ENCODE results near the gene SLC4A1. TPM values are rescaled to one million over a fixed set of nuclear protein-coding genes. Genes with fewer than 3 reads are reported as not detected.

SLC4A1 gene
- total RNA-seq, 4 donors from 2014 or later = 0.16 to 1.2 (median 0.56) TPM

GRCh38 chr17:44221084-44221861 lies 46.7 kb downstream of the SLC4A1 start:
- DNase-seq (ENCODE audit: low spot score) (no peak), ATAC-seq (ENCODE audit: low FRiP score) (no peak)
- TF ChIP-seq, protein P1, sequence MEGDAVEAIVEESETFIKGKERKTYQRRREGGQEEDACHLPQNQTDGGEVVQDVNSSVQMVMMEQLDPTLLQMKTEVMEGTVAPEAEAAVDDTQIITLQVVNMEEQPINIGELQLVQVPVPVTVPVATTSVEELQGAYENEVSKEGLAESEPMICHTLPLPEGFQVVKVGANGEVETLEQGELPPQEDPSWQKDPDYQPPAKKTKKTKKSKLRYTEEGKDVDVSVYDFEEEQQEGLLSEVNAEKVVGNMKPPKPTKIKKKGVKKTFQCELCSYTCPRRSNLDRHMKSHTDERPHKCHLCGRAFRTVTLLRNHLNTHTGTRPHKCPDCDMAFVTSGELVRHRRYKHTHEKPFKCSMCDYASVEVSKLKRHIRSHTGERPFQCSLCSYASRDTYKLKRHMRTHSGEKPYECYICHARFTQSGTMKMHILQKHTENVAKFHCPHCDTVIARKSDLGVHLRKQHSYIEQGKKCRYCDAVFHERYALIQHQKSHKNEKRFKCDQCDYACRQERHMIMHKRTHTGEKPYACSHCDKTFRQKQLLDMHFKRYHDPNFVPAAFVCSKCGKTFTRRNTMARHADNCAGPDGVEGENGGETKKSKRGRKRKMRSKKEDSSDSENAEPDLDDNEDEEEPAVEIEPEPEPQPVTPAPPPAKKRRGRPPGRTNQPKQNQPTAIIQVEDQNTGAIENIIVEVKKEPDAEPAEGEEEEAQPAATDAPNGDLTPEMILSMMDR (IDR thresholded peaks at IDR 0.05) = no peak

GRCh38 chr17:44220213-44221083 lies 47.5 kb downstream of the SLC4A1 start:
- ATAC-seq (ENCODE audit: low FRiP score) = peak; percentile 9
- DNase-seq (ENCODE audit: low spot score) = no peak
- TF ChIP-seq, protein P1 (IDR thresholded peaks at IDR 0.05) = no peak

DNA sequence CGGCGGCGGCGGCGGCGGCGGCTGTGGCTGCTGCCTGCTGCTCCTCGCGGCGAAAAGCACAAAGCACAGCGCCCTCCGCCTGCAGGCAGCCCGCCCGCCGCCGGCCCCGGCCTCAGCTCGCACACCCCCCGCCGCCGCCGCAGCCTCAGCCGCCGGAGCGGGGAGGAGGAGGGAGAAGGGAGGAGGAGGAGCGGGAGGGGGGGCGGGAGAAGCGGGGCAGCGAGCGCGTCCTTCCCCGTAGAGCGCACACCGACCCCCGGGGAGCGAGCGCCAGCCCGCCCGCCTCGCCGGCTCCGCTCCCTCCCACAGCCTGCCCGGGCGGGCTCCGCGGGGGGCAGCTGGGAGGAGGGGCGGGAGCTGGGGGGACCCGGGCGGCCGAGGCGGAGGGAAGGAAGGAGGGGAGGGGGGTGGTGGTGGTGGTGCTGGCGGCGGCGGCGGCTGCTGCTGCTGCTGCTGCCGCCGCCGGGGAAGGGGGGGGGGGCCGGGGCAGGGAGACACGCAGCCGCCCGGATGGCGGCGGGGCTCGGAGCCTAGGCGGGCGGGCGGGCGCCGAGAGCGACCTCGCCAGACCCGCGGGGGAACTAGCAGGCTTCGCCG lies 48.2 kb downstream of the SLC4A1 start, which contains the start of gene UBTF:
UBTF (minus strand) TSS at position 60 of the 597 bp plus-strand sequence. CDS start 1,446 bp downstream, outside the sequence.
- peak; percentile 0 for ATAC-seq (ENCODE audit: low FRiP score)
- TF ChIP-seq, protein P1 (IDR thresholded peaks at IDR 0.05) = no peak
- no peak for DNase-seq (ENCODE audit: low spot score)

GRCh38 chr17:44219108-44219615 lies 48.8 kb downstream of the SLC4A1 start:
- DNase-seq (ENCODE audit: low spot score) (no peak), ATAC-seq (ENCODE audit: low FRiP score) (peak; percentile 59)
- TF ChIP-seq, protein P1 (IDR thresholded peaks at IDR 0.05) = peak in 2 of 3 donors; percentile 22 to 32

- DNase-seq (ENCODE audit: low spot score) = no peak
- peak; percentile 67 for ATAC-seq (ENCODE audit: low FRiP score)
- TF ChIP-seq, protein P1 (IDR thresholded peaks at IDR 0.05) = no peak
Measured at GRCh38 chr17:44218344-44219107, 49.4 kb downstream of the SLC4A1 start.

- ATAC-seq (ENCODE audit: low FRiP score) (no peak), DNase-seq (ENCODE audit: low spot score) (no peak)
- TF ChIP-seq, protein P1 (IDR thresholded peaks at IDR 0.05) = no peak
Measured at GRCh38 chr17:44217738-44218343, 50.1 kb downstream of the SLC4A1 start.
